ENCODE results near the gene DCP2.

GRCh38 chr5:113034182-113034773, 57.7 kb downstream of the DCP2 start:
- no peak for TF ChIP-seq CTCF (IDR thresholded peaks at IDR 0.05)
- TF ChIP-seq ZFX (IDR thresholded peaks at IDR 0.05; ENCODE audit: borderline replicate concordance) = no peak

All from 22Rv1 (cell line).